Measurements from ENCODE around the gene CALD1. TPM values are rescaled to one million over a fixed set of nuclear protein-coding genes. Genes with fewer than 3 reads are reported as not detected.

The CALD1 gene
- total RNA-seq, 3 donors from 2014 or later: 40.3 to 1,241 (median 134) TPM

DNA sequence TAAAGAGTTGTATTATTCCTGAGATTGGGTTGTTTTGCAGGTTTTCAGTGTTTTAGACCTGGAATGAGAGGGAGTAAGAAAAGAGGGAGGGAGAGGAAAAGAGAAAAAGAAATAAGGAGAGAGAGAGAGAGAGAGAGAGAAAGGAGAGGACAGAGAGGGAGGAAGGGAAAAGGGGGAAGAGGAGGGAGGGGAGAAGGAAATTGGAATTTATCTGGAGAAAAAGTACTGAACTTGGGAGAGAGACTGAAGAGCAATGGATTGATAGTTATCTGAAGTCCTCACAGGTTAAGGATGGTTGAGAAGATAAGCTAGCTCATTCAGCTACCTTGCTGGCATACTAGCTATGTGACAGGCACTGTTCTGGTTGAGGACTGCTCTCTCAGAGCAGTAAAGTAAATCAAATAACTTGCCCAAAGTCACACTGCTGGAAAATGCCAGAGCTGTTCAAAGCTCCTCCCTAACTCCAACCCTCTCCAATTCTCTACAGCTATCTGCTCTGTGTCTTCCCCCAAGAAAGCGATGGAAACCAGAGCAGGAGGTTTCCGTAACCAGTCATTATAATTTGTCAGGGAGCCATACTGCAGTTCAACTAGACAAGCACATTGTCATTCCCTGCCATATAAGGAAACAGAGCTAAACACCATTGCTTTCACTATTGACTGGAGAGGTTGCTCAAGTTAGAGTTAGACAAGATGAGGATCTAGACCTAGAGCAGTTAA, 10.7 kb downstream of the CALD1 start:
- Histone ChIP-seq H3K4me1 (ENCODE audit: low read depth) (no peaks in the 10 kb centered on the region), H3K36me3 (ENCODE audit: low read depth) (no peaks in the 10 kb centered on the region), H3K9me3 (no peaks in the 10 kb centered on the region), H3K4me3 (no peak overlapping the region)
- DNase-seq: peak in 1 of 3 donors; percentile 9
- TF ChIP-seq, protein P1, sequence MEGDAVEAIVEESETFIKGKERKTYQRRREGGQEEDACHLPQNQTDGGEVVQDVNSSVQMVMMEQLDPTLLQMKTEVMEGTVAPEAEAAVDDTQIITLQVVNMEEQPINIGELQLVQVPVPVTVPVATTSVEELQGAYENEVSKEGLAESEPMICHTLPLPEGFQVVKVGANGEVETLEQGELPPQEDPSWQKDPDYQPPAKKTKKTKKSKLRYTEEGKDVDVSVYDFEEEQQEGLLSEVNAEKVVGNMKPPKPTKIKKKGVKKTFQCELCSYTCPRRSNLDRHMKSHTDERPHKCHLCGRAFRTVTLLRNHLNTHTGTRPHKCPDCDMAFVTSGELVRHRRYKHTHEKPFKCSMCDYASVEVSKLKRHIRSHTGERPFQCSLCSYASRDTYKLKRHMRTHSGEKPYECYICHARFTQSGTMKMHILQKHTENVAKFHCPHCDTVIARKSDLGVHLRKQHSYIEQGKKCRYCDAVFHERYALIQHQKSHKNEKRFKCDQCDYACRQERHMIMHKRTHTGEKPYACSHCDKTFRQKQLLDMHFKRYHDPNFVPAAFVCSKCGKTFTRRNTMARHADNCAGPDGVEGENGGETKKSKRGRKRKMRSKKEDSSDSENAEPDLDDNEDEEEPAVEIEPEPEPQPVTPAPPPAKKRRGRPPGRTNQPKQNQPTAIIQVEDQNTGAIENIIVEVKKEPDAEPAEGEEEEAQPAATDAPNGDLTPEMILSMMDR (IDR thresholded peaks at IDR 0.05): no peak
- intact Hi-C loops (cut with DNase I, micrococcal nuclease): no loop called here
- ATAC-seq: peak; percentile 56

DNA sequence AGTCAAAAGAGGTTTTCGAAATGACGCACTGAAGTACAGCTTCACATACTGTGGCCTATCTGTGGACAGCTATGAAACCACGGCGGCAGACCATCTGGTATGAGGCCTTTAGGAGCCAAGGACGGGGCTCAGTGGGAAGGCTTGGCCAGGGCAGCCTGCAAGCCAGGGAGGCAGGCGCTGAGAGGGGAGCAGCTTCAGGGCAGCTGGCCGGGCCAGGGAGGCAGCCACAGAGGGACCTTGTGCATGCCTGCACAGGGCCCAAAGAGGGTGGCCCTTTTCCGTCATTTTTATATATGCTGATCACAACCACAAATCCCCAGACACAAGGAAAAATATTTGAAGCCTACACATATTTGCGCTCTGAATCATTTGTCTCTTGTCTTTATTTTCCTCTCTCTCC, 13.5 kb downstream of the CALD1 start:
- no peaks in the 10 kb centered on the region for H3K9me3 ChIP-seq
- no peaks in the 10 kb centered on the region for H3K4me1 ChIP-seq (ENCODE audit: low read depth)
- no peak overlapping the region for H3K4me3 ChIP-seq
- ATAC-seq: no peak
- H3K36me3 ChIP-seq (ENCODE audit: low read depth): no peaks in the 10 kb centered on the region
- intact Hi-C loops (cut with DNase I, micrococcal nuclease): no loop called here
- TF ChIP-seq, protein P1 (IDR thresholded peaks at IDR 0.05): no peak
- peak in 1 of 3 donors; percentile 48 for DNase-seq

DNA sequence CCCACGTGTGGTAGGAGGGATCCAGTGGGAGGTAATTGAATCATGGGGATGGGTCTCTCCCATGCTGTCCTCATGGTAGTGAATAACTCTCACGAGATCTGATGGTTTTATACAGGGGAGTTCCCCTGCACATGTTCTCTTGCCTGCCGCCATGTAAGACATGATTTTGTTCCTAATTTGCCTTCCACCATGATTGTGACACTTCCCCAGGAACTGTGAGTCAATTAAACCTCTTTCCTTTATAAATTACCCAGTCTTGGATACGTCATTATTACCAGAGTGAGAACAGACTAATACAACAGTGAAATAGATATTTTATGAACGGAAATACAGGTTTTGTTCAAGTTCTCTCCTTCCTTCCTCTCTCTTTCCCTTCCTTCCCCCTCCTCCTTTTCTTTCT, 15.8 kb downstream of the CALD1 start:
- no peaks in the 10 kb centered on the region for H3K9me3 ChIP-seq
- H3K36me3 ChIP-seq (ENCODE audit: low read depth): no peaks in the 10 kb centered on the region
- no peaks in the 10 kb centered on the region for H3K4me1 ChIP-seq (ENCODE audit: low read depth)
- no peak for ATAC-seq
- intact Hi-C loops (cut with DNase I, micrococcal nuclease): no loop called here
- DNase-seq: no peak
- TF ChIP-seq, protein P1 (IDR thresholded peaks at IDR 0.05): no peak
- no peak overlapping the region for H3K4me3 ChIP-seq

DNA sequence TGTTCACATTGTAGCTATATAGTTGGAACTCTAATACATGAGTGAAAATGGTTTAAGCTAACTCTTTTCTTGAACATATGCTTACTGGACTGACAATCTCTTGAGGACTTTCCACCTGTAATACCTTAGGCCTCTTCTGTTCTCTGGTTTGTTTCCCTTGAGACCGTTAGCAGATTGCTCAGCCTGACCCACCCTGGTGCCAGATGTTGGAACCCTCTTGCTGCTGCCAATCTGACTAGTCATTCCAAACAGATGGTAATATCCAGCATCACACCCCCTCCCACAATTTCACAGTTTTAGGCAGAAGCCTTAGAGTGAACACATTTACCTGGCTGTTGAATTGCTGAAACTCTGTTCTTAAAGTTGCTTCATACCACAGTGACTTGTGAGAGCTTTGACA, 18.7 kb downstream of the CALD1 start:
- Histone ChIP-seq H3K4me3 (no peak overlapping the region), H3K36me3 (ENCODE audit: low read depth) (no peaks in the 10 kb centered on the region), H3K4me1 (ENCODE audit: low read depth) (no peaks in the 10 kb centered on the region), H3K9me3 (no peaks in the 10 kb centered on the region)
- ATAC-seq (no peak), DNase-seq (no peak)
- intact Hi-C loops (cut with DNase I, micrococcal nuclease): no loop called here
- TF ChIP-seq, protein P1 (IDR thresholded peaks at IDR 0.05): no peak

DNA sequence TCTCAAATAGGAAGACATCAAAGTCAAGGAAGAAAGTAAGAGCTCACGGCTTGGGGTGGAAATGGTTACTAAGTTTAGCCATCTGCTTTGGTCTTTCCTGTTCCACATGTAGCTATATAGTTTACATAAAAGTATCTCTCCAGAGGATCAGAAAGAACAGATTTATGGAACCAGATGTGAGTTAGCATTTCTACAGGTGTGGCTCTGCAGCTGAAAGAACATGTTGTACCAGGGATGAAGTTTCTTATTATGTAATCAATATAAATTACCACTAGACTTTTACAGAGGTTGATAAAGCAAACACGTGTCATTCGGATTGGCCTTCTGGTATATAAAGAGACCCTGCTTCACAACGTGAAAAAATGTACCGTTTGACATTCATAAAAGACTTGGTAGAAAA, 19.9 kb downstream of the CALD1 start:
- Histone ChIP-seq H3K36me3 (ENCODE audit: low read depth) (no peaks in the 10 kb centered on the region), H3K4me1 (ENCODE audit: low read depth) (no peaks in the 10 kb centered on the region), H3K4me3 (no peak overlapping the region), H3K9me3 (no peaks in the 10 kb centered on the region)
- no peak for ATAC-seq
- TF ChIP-seq, protein P1 (IDR thresholded peaks at IDR 0.05): no peak
- DNase-seq: no peak
- intact Hi-C loops (cut with DNase I, micrococcal nuclease): no loop called here
